AG08396 (cell line): ENCODE results near the gene DAW1.

Experiments
- DNase-seq: peaks from one replicate; pipeline ENCODE4 v3.0.0; 2012; ENCODE audit warnings: low spot score, mixed read lengths

The DAW1 gene

GRCh38 chr2:227862227-227862740 is 9.1 kb upstream of the DAW1 start:
- DNase-seq = no peak

GRCh38 chr2:227862741-227863588 is 8.5 kb upstream of the DAW1 start:
- DNase-seq = peak; percentile 64

- DNase-seq = no peak
Observed at GRCh38 chr2:227864161-227864756, 7.2 kb upstream of the DAW1 start.

GRCh38 chr2:227865291-227865690 is 6.1 kb upstream of the DAW1 start:
- DNase-seq = no peak

- no peak for DNase-seq
Observed at GRCh38 chr2:227867386-227867785, 4.0 kb upstream of the DAW1 start.

GRCh38 chr2:227870710-227871374 is 589 bp upstream of the DAW1 start:
- peak; percentile 49 for DNase-seq

- no peak for DNase-seq
Observed at GRCh38 chr2:227872676-227873075, 1.2 kb downstream of the DAW1 start.

- no peak for DNase-seq
Observed at GRCh38 chr2:227876300-227876801, 4.9 kb downstream of the DAW1 start.

- no peak for DNase-seq
Observed at GRCh38 chr2:227877421-227878310, 6.2 kb downstream of the DAW1 start.

GRCh38 chr2:227880460-227880859 is 9.0 kb downstream of the DAW1 start:
- no peak for DNase-seq

- no peak for DNase-seq
Observed at GRCh38 chr2:227881866-227882517, 10.6 kb downstream of the DAW1 start.

- DNase-seq = peak; percentile 80
Observed at GRCh38 chr2:227884511-227884947, 13.1 kb downstream of the DAW1 start.

- no peak for DNase-seq
Observed at GRCh38 chr2:227886149-227886548, 14.7 kb downstream of the DAW1 start.

- DNase-seq = no peak
Observed at GRCh38 chr2:227888289-227888688, 16.9 kb downstream of the DAW1 start.

GRCh38 chr2:227889336-227889735 is 17.9 kb downstream of the DAW1 start:
- no peak for DNase-seq

- peak; percentile 23 for DNase-seq
Observed at GRCh38 chr2:227890495-227891079, 19.2 kb downstream of the DAW1 start.

- no peak for DNase-seq
Observed at GRCh38 chr2:227891673-227892072, 20.2 kb downstream of the DAW1 start.

GRCh38 chr2:227903381-227903780 is 31.9 kb downstream of the DAW1 start:
- DNase-seq = no peak

- DNase-seq = no peak
Observed at GRCh38 chr2:227906991-227907390, 35.6 kb downstream of the DAW1 start.

GRCh38 chr2:227908266-227909054 is 37.0 kb downstream of the DAW1 start:
- no peak for DNase-seq
